ENCODE data around the gene IGSF23. TPM values are rescaled to one million over a fixed set of nuclear protein-coding genes. Genes with fewer than 3 reads are reported as not detected.
"Not testable (repeated sequence)": the region's sequence is repeated elsewhere in the genome, so short reads cannot be mapped to it uniquely, and the experiment has no call there.

Gene IGSF23
- polyA plus RNA-seq, 2 donors = not detected

- no peaks in the 10 kb centered on the region for H3K9me3 ChIP-seq (ENCODE audit: control insufficient read depth in 2 of 2, insufficient read depth in 1 of 2, low read depth in 1 of 2, low read length in 1 of 2)
- H3K4me3 ChIP-seq (ENCODE audit: low read depth in 1 of 2, low read length in 2 of 2) = no peak overlapping the region
- H3K27ac ChIP-seq (ENCODE audit: low read depth in 2 of 2, low read length in 1 of 2) = no peak overlapping the region
- H3K27me3 ChIP-seq (ENCODE audit: control insufficient read depth in 1 of 2, insufficient read depth in 2 of 2, low read length in 2 of 2) = no peaks in the 10 kb centered on the region
- no peaks in the 10 kb centered on the region for H3K4me1 ChIP-seq (ENCODE audit: control insufficient read depth in 2 of 2, insufficient read depth in 2 of 2, low read length in 1 of 2)
- WGBS, 2 donors = 78 to 82% methylated on average over 5 of the region's 5 CpGs
- no peaks in the 10 kb centered on the region for H3K36me3 ChIP-seq (ENCODE audit: control insufficient read depth in 2 of 2, insufficient read depth in 2 of 2, low read length in 1 of 2)
These were observed 7.3 kb downstream of the IGSF23 start for GRCh38 chr19:44620667-44621066.

- 79 to 90% methylated on average over 6 of the region's 6 CpGs for WGBS, 2 donors
- Histone ChIP-seq H3K4me3 (ENCODE audit: low read depth in 1 of 2, low read length in 2 of 2) (no peak overlapping the region), H3K27me3 (ENCODE audit: control insufficient read depth in 1 of 2, insufficient read depth in 2 of 2, low read length in 2 of 2) (no peaks in the 10 kb centered on the region), H3K4me1 (ENCODE audit: control insufficient read depth in 2 of 2, insufficient read depth in 2 of 2, low read length in 1 of 2) (no peaks in the 10 kb centered on the region), H3K9me3 (ENCODE audit: control insufficient read depth in 2 of 2, insufficient read depth in 1 of 2, low read depth in 1 of 2, low read length in 1 of 2) (no peaks in the 10 kb centered on the region), H3K27ac (ENCODE audit: low read depth in 2 of 2, low read length in 1 of 2) (no peak overlapping the region), H3K36me3 (ENCODE audit: control insufficient read depth in 2 of 2, insufficient read depth in 2 of 2, low read length in 1 of 2) (no peaks in the 10 kb centered on the region)
These were observed 8.0 kb downstream of the IGSF23 start for GRCh38 chr19:44621367-44621766.

- Histone ChIP-seq H3K4me1 (ENCODE audit: control insufficient read depth in 2 of 2, insufficient read depth in 2 of 2, low read length in 1 of 2) (no peaks in the 10 kb centered on the region), H3K27ac (ENCODE audit: low read depth in 2 of 2, low read length in 1 of 2) (no peak overlapping the region), H3K36me3 (ENCODE audit: control insufficient read depth in 2 of 2, insufficient read depth in 2 of 2, low read length in 1 of 2) (no peaks in the 10 kb centered on the region), H3K9me3 (ENCODE audit: control insufficient read depth in 2 of 2, insufficient read depth in 1 of 2, low read depth in 1 of 2, low read length in 1 of 2) (no peaks in the 10 kb centered on the region), H3K4me3 (ENCODE audit: low read depth in 1 of 2, low read length in 2 of 2) (no peak overlapping the region), H3K27me3 (ENCODE audit: control insufficient read depth in 1 of 2, insufficient read depth in 2 of 2, low read length in 2 of 2) (no peaks in the 10 kb centered on the region)
- WGBS, 2 donors = 61% methylated on average over 5 of the region's 5 CpGs
These were observed 9.7 kb downstream of the IGSF23 start for GRCh38 chr19:44623080-44623479.

DNA sequence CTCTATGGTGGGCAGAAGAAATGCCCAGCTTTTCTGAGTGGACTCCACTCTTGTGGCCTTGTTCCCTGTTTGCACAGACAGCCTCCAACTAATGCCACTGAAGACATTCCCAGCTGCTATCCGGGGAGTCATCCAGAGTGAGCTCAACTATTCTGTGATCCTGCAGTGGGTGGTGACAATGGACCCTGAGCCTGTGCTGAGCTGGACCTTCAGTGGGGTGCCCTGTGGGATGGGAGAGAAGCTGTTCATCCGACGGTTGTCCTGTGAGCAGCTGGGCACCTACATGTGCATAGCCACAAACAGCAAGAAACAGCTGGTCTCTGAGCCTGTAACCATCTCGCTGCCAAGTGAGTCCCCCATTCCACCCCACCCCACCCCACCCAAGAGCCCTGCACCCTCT lies 10.3 kb downstream of the IGSF23 start:
- WGBS, 2 donors = 85 to 89% methylated on average over 4 of the region's 4 CpGs
- no peaks in the 10 kb centered on the region for H3K4me1 ChIP-seq (ENCODE audit: control insufficient read depth in 2 of 2, insufficient read depth in 2 of 2, low read length in 1 of 2)
- H3K36me3 ChIP-seq (ENCODE audit: control insufficient read depth in 2 of 2, insufficient read depth in 2 of 2, low read length in 1 of 2) = no peaks in the 10 kb centered on the region
- H3K27ac ChIP-seq (ENCODE audit: low read depth in 2 of 2, low read length in 1 of 2) = no peak overlapping the region
- H3K4me3 ChIP-seq (ENCODE audit: low read depth in 1 of 2, low read length in 2 of 2) = no peak overlapping the region
- no peaks in the 10 kb centered on the region for H3K9me3 ChIP-seq (ENCODE audit: control insufficient read depth in 2 of 2, insufficient read depth in 1 of 2, low read depth in 1 of 2, low read length in 1 of 2)
- no peaks in the 10 kb centered on the region for H3K27me3 ChIP-seq (ENCODE audit: control insufficient read depth in 1 of 2, insufficient read depth in 2 of 2, low read length in 2 of 2)

GRCh38 chr19:44624840-44625354 lies 11.5 kb downstream of the IGSF23 start:
- Histone ChIP-seq H3K4me1 (ENCODE audit: control insufficient read depth in 2 of 2, insufficient read depth in 2 of 2, low read length in 1 of 2) (no peaks in the 10 kb centered on the region), H3K36me3 (ENCODE audit: control insufficient read depth in 2 of 2, insufficient read depth in 2 of 2, low read length in 1 of 2) (no peaks in the 10 kb centered on the region), H3K9me3 (ENCODE audit: control insufficient read depth in 2 of 2, insufficient read depth in 1 of 2, low read depth in 1 of 2, low read length in 1 of 2) (no peaks in the 10 kb centered on the region), H3K27ac (ENCODE audit: low read depth in 2 of 2, low read length in 1 of 2) (no peak overlapping the region), H3K4me3 (ENCODE audit: low read depth in 1 of 2, low read length in 2 of 2) (no peak overlapping the region), H3K27me3 (ENCODE audit: control insufficient read depth in 1 of 2, insufficient read depth in 2 of 2, low read length in 2 of 2) (no peaks in the 10 kb centered on the region)
- WGBS, 2 donors = 93 to 95% methylated on average over 4 of the region's 4 CpGs

DNA sequence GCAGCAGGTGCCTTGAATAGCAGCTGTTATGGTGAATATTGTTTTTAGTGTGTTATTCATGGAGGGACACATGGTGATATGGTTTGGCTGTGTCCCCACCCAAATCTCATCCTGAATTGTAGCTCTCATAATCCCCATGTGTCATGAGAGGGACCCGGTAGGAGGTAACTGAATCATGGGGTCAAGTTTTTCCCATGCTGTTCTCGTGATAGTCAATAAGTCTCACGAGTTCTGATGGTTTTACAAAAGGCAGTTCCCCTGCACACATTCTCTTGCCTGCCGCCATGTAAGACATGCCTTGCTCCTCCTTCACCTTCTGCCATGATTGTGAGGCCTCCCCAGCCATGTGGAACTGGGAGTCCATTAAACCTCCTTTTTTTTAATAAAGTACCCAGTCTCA lies 12.3 kb downstream of the IGSF23 start:
- H3K27me3 ChIP-seq (ENCODE audit: control insufficient read depth in 1 of 2, insufficient read depth in 2 of 2, low read length in 2 of 2); H3K27ac ChIP-seq (ENCODE audit: low read depth in 2 of 2, low read length in 1 of 2); H3K36me3 ChIP-seq (ENCODE audit: control insufficient read depth in 2 of 2, insufficient read depth in 2 of 2, low read length in 1 of 2); H3K9me3 ChIP-seq (ENCODE audit: control insufficient read depth in 2 of 2, insufficient read depth in 1 of 2, low read depth in 1 of 2, low read length in 1 of 2); H3K4me1 ChIP-seq (ENCODE audit: control insufficient read depth in 2 of 2, insufficient read depth in 2 of 2, low read length in 1 of 2); H3K4me3 ChIP-seq (ENCODE audit: low read depth in 1 of 2, low read length in 2 of 2): not testable (repeated sequence)
- 77 to 87% methylated on average over 4 of the region's 4 CpGs for WGBS, 2 donors

DNA sequence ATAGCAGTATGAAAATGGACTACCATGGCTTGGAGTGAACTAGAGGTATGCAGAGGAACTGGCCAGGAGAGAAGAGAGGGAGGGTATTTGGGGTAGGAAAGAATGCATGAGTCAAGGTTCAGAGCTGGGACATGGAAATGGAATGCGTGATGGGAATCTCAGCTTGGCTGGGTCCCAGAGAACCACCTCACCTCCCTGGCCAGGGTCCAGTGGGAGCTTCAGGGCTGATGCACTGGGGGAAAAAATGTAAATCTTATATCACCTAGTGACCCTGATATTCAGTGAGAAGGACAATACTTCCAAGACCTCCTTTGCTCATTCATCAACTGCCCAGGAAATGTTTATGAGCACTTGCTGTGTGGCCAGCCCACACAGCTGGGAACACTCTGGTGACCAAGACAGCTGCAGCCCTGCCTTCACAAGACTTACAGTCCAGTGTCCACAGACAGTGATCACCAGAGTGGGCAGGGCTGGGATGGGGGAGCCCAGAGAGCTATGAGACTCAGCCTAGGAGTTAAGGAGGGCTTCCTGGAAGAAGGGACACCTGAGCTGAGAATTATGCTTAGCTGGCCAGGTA lies 12.8 kb downstream of the IGSF23 start:
- H3K36me3 ChIP-seq (ENCODE audit: control insufficient read depth in 2 of 2, insufficient read depth in 2 of 2, low read length in 1 of 2) = no peaks in the 10 kb centered on the region
- H3K27ac ChIP-seq (ENCODE audit: low read depth in 2 of 2, low read length in 1 of 2) = no peak overlapping the region

DNA sequence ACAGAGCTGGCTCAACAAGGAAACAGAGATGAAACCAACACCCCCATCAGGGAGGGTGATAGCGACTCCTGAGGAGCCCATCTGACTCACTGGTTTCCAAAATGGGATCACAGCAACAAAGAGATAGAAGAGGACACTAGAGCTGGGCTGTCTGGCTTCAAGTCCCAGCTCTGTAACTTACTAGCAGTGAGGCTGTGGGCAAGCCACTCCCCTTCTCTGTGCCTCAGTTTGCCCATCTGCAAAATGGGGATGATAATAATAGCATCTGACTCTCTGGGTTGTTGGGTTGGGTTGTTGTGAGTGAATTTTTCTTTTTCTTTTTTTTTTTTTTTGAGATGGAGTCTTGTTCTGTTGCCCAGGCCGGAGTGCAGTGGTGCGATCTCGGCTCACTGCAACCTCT lies 14.3 kb downstream of the IGSF23 start:
- Histone ChIP-seq H3K9me3 (ENCODE audit: control insufficient read depth in 2 of 2, insufficient read depth in 1 of 2, low read depth in 1 of 2, low read length in 1 of 2) (no peaks in the 10 kb centered on the region), H3K4me3 (ENCODE audit: low read depth in 1 of 2, low read length in 2 of 2) (no peak overlapping the region), H3K36me3 (ENCODE audit: control insufficient read depth in 2 of 2, insufficient read depth in 2 of 2, low read length in 1 of 2) (no peaks in the 10 kb centered on the region), H3K4me1 (ENCODE audit: control insufficient read depth in 2 of 2, insufficient read depth in 2 of 2, low read length in 1 of 2) (no peaks in the 10 kb centered on the region), H3K27me3 (ENCODE audit: control insufficient read depth in 1 of 2, insufficient read depth in 2 of 2, low read length in 2 of 2) (no peaks in the 10 kb centered on the region), H3K27ac (ENCODE audit: low read depth in 2 of 2, low read length in 1 of 2) (no peak overlapping the region)
- WGBS, 2 donors = 90 to 97% methylated on average over 4 of the region's 4 CpGs

More for the DNA sequence above, 12.8 kb downstream of the IGSF23 start:
- no peak overlapping the region for H3K4me3 ChIP-seq (ENCODE audit: low read depth in 1 of 2, low read length in 2 of 2)
- no peaks in the 10 kb centered on the region for H3K9me3 ChIP-seq (ENCODE audit: control insufficient read depth in 2 of 2, insufficient read depth in 1 of 2, low read depth in 1 of 2, low read length in 1 of 2)
- no peaks in the 10 kb centered on the region for H3K27me3 ChIP-seq (ENCODE audit: control insufficient read depth in 1 of 2, insufficient read depth in 2 of 2, low read length in 2 of 2)
- H3K4me1 ChIP-seq (ENCODE audit: control insufficient read depth in 2 of 2, insufficient read depth in 2 of 2, low read length in 1 of 2) = no peaks in the 10 kb centered on the region
- 22 to 26% methylated on average over 1 of the region's 1 CpG for whole genome bisulfite sequencing, 2 donors

DNA sequence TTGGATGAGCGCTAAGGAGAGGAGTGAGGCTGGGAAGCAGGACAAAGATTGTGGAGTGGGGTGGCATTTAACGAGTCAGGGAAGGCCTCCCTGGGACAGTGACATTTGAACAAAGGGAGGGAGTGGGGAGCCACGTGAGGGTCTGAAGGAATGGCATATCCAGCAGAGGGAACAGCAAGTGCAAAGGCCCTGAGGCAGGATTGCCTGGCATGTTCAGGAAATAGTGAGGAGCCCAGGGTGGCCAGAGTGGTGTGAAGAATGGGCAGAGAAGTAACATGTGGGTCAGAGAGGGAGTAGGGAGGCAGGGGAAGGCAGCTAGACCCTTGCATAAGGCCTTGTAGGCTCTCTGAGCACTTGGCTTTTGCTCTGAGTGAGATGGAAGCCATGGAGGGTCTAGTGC lies 15.4 kb downstream of the IGSF23 start:
- 85 to 86% methylated on average over 3 of the region's 3 CpGs for WGBS, 2 donors
- H3K36me3 ChIP-seq (ENCODE audit: control insufficient read depth in 2 of 2, insufficient read depth in 2 of 2, low read length in 1 of 2) = no peaks in the 10 kb centered on the region

DNA sequence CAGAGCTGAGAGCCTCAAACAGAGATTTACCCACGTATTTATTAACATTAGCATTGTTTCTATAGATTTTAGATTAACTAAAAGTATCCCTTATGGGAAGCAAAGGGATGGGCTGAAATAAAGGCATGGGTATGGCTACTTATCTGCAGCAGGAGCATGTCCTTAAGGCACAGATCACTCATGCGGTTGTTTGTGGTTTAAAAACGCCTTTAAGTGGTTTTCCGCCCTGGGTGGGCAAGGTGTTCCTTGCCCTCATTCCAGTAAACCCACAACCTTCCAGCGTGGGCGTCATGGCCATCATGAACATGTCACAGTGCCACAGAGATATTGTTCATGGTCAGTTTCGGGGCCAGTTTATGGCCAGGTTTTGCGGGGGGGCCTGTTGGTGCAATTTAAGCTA lies 18.2 kb downstream of the IGSF23 start:
- 79 to 80% methylated on average over 8 of the region's 8 CpGs for WGBS, 2 donors
- not testable (repeated sequence) for H3K4me1 ChIP-seq (ENCODE audit: control insufficient read depth in 2 of 2, insufficient read depth in 2 of 2, low read length in 1 of 2)

More for the DNA sequence above, 15.4 kb downstream of the IGSF23 start:
- Histone ChIP-seq H3K4me1 (ENCODE audit: control insufficient read depth in 2 of 2, insufficient read depth in 2 of 2, low read length in 1 of 2) (no peaks in the 10 kb centered on the region), H3K27ac (ENCODE audit: low read depth in 2 of 2, low read length in 1 of 2) (no peak overlapping the region), H3K9me3 (ENCODE audit: control insufficient read depth in 2 of 2, insufficient read depth in 1 of 2, low read depth in 1 of 2, low read length in 1 of 2) (no peaks in the 10 kb centered on the region), H3K27me3 (ENCODE audit: control insufficient read depth in 1 of 2, insufficient read depth in 2 of 2, low read length in 2 of 2) (no peaks in the 10 kb centered on the region), H3K4me3 (ENCODE audit: low read depth in 1 of 2, low read length in 2 of 2) (no peak overlapping the region)

More for the DNA sequence above, 18.2 kb downstream of the IGSF23 start:
- not testable (repeated sequence) for H3K4me3 ChIP-seq (ENCODE audit: low read depth in 1 of 2, low read length in 2 of 2); H3K27me3 ChIP-seq (ENCODE audit: control insufficient read depth in 1 of 2, insufficient read depth in 2 of 2, low read length in 2 of 2); H3K36me3 ChIP-seq (ENCODE audit: control insufficient read depth in 2 of 2, insufficient read depth in 2 of 2, low read length in 1 of 2); H3K27ac ChIP-seq (ENCODE audit: low read depth in 2 of 2, low read length in 1 of 2); H3K9me3 ChIP-seq (ENCODE audit: control insufficient read depth in 2 of 2, insufficient read depth in 1 of 2, low read depth in 1 of 2, low read length in 1 of 2)
